NCI-H460 (cell line): Measurements from ENCODE around the gene ADNP2. TPM values are rescaled to one million over a fixed set of nuclear protein-coding genes. Genes with fewer than 3 reads are reported as not detected.
A peak's percentile ranks its signal among the peaks of the same experiment; 100 is the strongest.
"Not testable (repeated sequence)": the region's sequence is repeated elsewhere in the genome, so short reads cannot be mapped to it uniquely, and the experiment has no call there.

Experiments
- DNase-seq: peaks from one replicate; pipeline ENCODE4 v3.0.0-alpha.2; 2016; ENCODE audit warnings: low read depth; ENCODE audit errors: extremely low read depth
- total RNA-seq: library from RNA; depleted of rRNA; stranded (reverse); fragments of >200 nt; shearing (Covaris generic); gene quantifications from 2 replicates; pipeline ENCODE4 v1.2.3, GENCODE V29; 2014

The ADNP2 gene
- total RNA-seq, 1 experiment from 2014 or later = 19.0 TPM

DNA sequence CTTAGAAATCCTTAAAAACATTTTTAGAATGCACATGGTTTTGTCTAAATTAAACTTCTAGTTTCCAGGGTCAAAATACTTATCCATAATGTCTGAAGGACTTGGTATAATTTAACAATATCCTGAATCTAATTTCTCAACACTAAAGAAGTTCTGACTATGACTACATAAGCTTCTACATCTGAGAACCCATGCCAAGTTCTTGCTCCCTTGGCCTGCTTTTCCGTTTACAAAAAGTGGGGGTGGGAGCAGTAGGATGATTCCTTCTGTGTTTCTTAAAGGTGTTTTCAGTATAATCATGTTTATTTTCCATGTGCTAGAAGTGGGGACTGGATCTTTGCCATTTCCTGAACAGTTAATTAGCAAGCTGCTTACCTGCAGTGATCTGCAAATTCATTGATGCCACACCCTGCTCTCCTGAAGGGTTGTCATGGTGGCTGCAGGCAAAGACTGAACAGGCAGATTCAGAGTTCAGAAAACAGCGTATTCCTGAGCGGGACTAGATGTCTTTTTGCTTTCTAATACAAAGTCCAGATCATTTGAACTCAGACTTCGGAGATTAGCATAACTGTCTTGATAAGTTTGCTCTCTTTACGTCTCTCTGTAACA, 36.2 kb downstream of the ADNP2 start:
- no peak for DNase-seq

DNA sequence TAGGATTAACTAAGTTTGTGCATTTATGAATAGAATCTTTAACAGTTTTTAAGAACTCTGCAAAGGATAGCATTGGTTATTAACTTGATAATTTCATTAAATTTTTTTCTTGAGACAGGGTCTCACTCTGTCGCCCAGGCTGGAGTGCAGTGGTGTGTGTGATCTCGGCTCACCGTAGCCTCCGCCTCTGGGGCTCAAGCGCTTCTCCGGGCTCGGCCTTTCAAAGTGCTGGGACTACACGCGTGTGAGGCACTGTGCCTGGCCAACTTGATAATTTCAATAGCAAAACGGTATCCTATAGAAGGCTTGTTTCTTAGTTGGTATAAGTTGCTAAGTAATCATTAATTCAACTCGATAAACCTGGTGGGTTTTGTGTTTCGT, 38.0 kb downstream of the ADNP2 start:
- no peak for DNase-seq

DNA sequence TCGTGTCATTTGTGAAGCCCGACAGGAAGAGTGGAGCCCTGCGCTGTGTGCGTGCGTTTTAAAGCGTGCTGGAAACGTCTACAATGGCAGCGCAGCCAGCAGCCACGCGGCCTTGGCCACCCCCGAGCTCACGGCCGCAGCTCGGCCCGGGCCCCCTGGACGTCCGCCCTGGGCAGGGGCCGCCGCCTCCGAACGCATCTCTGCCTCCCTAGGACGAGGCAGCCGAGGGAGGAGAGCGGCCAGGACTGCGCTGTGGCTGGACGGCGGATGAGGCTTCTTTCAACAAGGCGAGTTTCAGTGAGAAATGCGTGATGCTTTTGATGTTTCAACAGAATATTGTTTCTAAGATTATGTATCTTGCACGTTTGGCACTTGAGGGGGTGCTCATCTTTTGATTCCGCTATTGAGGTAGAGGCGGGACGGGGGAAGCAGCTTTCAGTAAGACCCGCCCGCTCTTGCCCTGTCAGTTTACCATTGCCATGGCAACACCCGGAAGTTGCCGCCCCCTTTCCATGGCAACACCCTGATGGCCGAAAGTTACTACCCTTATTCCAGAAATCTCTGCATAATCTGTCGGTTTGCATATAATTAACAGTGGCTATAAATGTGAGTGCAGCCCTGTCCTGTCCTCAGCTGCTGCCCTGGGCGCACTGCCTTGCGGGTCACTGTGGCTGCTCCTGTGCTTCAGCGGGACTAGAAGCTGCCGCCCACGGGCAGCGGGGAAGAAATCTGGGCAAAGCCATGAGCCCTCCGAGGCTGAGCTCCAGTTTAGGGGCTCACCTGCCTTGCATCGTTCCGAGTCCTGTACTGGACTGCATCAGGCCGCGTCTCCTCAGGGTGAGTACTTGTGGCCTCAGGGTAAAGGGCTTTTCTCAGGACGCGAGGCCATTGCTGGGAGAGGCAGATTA, 38.6 kb downstream of the ADNP2 start:
- DNase-seq = peak; percentile 67

DNA sequence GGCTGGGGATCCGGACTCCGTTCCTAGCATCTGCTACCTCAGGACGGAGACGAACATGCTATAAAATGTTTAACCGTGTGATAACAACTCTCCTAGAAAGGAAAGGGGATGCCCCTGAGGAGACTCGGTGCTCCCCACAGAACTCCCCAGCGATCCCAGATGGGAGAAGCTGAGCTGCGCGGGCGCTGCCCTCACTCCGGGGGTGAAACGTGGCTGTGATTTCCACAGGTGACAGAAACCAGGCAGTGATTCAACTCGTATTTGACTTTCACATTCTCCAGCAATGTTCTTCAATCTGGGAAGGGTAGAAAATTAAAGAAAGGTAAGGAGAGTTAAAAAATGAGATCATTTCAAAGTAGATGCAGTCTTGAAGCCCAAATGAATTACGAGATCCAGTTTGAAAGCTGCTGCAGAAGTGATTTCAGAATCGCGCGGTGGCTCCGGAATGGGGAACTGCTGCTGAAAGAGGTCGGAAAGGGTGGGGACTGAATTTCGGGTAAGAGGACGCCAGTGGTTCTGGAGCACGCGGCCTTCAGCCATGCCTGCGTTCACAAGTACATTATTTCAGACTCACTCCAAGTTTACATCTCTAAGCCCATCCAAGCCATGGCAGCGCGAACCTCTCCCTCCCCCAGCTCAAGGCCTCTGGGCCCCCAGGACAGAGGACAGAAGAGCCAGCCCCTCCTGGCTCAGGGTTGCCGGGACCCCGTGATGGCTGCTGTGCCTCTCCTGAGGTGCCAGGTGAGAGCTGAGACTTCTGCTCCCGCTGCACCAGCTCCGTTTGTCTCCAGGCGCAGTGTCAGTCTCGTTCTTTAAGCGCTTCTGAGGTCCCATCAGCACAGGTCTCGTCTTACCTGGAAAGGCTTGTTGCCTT, 39.5 kb downstream of the ADNP2 start:
- no peak for DNase-seq

DNA sequence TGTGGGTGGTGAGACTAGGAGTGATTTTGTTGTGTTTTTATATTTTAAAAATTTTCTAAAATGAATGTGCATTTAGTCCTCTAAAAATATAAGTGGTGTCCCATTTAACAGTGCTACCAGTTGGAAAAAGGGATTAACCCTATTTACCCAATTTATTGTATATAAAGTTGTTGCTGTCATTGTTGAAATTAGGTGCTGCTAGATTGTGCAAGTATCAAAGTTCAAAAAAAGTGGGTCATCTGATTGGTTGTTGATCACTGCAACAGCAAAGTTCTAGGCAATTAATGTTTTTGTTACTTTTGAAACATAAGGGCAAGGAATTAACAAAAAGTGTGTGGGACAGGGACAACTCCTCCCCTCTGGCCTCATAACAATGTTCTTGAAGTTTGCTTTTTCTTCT, 40.6 kb downstream of the ADNP2 start:
- DNase-seq = no peak

DNA sequence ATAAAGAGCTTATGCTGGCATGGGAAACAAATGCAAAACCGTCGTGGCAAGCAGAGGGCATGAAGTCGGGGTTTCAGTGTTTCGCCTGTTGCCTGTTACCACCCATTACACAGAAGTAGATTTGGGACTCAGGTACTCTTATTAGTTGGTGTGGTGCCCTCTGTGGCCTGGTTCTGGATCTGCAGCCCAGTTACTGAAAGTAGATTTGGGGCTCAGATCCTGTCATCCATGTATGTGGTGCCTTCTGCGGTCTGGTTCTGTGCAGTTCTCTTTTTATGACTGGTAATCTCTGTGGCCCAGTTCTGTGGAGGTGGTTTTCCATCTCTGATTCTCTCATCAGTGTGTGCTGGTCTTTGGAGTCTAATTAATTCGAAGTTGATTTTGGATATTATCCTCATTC, 45.2 kb downstream of the ADNP2 start:
- DNase-seq = peak; percentile 20

DNA sequence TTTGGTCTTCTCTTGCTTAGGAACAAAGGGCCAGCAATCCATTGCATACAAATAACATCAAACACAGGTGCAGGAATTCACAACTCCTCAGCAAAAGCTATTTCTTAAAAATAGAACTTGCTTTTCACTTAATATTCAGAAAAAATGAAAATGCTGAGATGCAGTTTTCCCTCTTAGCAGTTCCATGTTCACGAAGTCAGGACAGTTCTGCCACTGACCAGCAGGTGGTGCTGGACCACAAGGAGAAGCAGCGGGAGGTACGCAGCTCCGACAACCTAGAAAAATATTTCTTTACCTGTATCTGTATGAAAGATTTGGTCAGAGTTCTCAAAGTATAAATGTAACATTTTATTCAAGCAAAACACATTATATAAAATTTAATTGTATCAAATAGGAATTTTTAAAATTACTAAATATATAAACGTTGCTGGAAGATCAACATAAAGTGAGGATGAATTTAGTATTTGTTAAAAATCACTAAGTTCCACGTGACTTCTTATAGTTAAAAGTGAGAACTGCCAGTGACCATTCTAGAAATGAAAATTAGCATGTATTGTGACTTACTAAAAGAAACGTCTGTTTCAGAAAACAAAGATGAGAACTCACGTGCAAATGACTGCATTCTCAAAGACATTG, 48.8 kb downstream of the ADNP2 start:
- DNase-seq = peak; percentile 66

DNA sequence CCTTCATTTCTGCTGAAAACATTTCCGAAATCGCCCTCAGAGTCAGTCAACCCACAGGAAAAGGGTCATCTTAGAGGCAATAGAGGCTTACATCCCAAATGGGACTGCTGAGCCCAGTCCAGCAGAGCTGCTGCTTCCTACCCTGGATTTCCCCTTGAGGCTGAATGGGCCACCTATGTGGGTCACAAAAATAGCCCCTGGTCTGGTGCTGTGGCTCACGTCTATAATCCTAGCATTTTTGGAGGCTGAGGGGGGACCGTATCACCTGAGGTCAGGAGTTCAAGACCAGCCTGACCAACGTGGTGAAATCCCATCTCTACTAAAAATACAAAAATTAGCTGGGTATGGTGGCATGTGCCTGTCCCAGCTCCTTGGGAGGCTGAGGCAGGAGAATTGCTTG, 49.3 kb downstream of the ADNP2 start:
- no peak for DNase-seq

DNA sequence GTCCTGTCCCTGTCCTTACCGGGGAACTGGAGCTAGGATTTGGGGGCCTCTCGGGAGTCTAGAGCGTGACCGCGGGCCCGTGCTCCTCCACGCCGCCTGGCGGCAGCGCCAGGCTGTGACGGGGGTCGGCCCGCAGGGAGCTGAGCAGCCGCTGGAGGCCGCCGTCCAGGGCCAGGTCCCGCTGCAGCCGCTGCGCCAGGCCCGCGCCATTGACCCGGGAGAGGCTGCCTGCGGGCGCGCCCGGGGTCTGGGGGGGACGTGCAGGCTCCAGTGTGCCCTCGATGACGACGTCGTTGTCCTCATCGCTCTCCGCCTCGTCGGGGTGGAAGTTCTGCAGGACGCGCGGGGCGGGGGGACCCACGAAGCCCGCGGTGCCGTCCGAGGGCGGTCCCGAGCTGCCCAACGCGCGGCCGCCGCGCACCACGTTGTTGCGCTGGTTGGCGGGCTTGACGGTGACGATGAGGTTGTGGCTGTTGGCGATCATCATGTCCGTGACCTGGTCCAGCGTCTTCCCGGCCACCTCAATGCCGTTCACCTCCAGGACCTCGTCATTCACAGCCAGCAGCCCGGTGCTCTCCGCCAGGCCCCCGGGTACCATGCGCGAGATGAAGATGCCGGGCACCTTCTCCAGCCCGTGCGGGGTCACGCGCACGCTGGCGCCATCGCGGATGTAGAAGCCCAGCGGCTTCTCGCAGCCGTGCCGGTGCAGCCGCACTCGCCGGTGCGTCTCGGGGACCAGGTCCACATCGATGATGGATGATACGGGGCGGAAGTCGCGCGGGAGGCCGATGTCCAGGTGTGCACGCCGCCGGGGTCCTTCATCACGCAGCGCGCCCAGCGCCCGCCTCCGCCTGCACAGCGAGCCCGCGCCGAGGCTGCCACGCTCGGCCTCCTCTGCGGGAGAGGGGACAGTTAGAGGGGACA, 50.9 kb downstream of the ADNP2 start:
- no peak for DNase-seq

DNA sequence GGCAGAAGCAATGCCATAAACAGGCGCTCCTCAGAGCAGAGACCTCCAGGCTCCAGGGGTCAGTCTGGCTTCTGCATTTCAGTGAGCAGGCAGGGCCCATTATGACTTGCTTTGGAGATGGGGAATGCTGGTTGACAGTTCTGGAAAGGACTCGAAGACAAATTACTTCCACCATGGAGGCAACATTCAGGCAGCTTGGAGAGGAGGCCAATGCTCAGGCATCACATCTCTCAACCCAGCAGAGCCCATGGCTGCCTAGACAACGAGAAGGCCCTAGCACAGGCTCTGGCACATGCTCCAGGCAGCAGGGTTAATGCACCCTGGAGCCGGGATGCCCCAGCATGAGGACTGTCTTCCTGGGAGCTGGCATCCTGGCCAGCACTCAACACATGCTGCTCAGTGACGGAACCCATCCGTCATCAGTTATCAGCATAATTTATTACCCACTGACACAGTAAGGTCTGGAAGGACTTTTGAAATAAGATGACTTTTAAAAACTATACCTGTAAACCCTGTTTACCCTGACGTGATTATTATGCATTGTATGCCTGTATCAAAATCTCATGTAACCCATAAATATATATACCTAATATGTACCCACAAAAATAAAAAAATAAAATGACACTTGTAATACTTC, 52.8 kb downstream of the ADNP2 start:
- no peak for DNase-seq

DNA sequence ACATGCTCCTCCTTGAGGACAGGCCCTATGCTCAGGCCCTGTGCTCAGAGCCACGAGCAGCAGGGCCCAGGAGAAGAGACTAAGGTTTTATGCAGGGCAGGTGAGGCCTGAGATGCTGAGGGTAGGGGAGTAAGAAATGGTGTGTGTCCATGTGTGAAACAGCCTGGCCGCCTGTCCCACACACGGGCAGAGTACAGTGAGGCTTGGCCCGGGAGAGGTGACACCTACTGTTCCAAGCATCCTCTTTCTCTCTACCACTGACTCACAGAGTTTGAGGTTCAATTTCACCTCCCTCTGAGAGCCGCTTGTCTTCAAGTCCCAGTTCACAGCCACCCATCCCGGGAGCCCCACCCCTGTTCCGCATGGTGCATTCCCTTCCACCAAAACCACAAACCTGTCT, 54.1 kb downstream of the ADNP2 start:
- no peak for DNase-seq

DNA sequence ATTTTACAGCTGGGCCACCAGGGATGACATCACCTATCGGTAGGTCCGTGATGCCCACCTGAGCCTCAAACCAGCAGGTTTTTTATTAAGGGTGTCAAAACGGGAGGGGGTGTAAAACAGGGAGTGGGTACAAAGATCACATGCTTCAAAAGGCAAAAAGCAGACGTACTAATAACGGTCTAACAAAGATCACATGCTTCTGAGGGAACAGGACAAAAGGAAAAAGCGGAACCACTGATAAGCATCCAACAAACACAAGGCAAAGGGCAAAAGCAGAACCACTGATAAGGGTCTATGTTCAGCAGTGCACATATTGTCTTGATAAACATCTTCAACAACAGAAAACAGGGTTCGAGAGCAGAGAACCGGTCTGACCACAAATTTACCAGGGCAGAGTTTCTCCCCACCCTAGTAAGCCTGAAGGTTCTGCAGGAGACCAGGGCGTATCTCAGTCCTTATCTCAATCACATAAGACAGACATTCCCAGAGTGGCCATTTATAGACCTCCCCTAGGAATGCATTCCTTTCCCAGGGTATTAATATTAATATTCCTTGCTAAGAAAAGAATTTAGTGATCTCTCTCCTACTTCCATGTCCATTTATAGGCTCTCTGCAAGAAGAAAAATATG, 55.8 kb downstream of the ADNP2 start:
- not testable (repeated sequence) for DNase-seq

DNA sequence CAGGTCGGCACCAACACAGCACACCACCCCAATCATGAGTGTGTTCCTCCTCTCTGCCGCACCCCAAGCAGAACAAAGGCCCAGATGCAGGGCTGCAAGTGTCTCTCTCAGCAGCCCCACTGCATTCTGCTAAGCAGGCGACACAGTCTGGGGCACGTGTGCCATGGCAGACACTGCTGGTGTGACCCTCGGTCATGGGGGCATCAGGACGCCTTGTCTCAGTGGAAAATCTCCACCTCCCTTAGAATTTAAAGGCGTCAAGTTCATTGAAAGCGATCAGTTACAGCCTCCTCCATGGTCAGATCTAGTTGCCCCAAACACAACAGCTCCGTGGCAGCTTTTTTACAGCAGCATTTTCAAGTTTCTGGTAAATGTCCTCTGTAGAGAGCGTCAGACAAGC, 57.2 kb downstream of the ADNP2 start:
- DNase-seq = no peak

DNA sequence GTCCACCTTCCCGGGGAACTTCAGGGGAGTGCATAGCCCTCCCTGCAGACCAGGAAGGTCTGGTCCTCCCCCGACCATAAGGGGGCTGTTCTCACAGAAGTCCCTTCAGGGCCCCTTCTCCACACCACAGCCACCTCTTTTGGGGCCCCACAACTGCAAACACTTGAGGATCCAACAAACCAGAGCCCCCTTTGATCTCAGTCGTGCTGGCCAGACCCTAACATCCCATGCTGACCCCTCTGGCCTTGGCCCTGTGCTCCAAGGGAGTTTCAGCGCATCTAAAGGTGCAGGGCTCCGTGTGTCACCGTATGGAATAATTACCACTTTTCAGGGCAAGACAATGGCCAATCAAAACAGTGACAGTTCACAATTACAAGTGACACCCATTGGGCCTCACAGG, 57.7 kb downstream of the ADNP2 start:
- DNase-seq = no peak

DNA sequence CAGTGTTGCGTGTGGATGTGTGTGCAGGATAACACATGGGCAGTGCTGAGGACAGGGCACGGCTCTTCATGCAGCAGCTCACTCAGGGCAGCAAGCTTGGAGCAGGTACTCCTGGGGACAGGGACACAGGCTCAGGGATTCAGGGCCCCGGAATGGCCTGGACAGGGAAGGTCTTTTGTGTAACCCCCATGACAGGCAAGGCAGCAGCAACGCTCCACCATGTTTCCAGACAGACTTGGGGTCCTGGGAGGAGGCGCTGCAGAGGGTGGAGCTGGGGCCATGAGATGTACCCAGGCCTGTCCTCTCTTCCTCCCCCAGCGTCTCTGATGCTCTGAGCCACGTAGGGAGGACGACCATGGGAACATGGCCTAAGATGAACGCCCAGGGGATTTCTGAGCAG, 58.3 kb downstream of the ADNP2 start:
- no peak for DNase-seq

DNA sequence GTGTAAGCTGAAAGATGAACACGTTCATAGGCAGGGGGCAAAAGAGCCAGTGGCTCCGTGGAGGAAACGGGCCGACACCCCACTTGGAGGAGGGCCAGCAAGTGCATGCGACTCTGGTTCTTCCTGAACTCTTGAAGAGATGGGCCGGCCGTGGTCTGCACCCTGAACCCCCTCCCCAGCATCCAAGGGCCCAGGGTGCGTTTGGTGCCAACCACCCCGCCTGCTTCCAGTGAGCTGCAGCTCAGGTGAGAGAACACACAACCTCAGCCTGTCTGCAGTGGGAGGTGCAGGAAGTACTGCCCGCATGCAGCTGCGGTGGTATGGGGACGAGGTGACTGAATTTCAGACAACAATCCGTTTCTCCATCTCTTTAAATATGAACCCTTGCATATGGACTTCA, 58.9 kb downstream of the ADNP2 start:
- no peak for DNase-seq

DNA sequence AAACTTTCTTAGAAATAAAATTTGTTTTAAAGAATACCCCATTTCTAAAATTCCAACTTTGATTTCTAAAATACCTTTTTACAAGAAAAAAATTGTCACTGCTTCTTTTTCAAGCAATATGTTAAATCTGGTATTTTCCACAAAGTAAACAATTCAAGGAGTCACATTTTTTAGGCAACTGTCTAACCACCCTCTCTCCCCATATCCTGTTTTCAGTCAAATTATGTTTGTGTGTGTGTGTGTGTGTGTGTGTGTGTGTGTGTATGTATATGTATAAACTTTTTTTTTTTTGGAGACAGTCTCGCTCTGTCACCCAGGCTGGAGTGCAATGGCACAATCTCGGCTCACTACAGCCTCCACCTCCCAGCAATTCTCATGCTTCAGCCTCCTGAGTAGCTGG, 59.3 kb downstream of the ADNP2 start:
- DNase-seq = no peak

DNA sequence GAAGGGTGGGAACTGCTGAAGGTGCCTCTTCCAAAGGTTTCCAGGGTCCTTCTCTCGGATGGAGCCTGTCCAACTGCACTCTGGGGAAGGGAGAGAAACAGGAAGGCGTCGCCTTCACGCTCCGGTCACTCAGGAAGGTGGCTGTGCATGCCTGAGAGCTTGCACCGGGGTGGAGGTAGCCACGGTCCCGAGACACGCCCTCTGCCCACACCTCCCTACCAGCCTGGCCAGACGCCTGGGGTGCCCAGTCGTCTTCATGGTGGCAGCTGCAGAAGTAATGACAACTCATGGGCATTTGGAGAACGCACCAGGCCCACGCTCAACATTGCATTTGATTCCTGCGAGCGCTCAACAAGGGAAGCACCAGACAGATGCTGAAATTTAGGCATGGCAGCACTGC, 59.9 kb downstream of the ADNP2 start:
- DNase-seq = no peak

DNA sequence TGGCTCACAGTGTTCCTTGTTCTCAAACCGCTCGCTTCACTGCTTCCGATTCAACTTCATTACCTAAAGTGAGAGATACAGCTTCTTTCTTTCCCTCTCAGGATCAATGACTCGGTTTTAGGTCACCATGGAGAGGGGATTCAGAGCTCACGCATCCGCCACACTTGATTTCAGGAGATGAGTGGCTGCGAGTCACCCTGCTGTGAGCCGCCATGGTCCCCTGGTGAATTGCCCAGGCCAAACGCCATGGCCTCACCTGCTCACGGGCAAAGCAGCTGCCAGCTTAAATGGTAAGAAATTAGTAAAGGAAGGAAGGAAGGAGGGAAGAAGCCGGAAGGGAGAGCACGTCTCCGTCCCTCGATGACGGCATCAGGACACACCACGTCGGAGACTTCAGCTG, 60.5 kb downstream of the ADNP2 start:
- DNase-seq = no peak
